B cell (primary cell): ENCODE results near the gene XPNPEP1. TPM values are rescaled to one million over a fixed set of nuclear protein-coding genes. Genes with fewer than 3 reads are reported as not detected.

Experiments used
- ATAC-seq: fragments of 200-7000 bp; cut with Tn5 transposase; one replicate; pipeline ENCODE4 v1.10.0; 2021; ENCODE audit warnings: low read depth, mild to moderate bottlenecking, moderate number of reproducible peaks, moderate library complexity
- CTCF ChIA-PET: fragments of 350-600 bp; sonication (Branson Sonifier 250); formaldehyde crosslinking; loops from one replicate; lab custom pipeline; 2021; ENCODE audit warnings: antibody characterized with exemption, inconsistent platforms; lab: Charles Lee
- POLR2A ChIA-PET: fragments of 350-600 bp; sonication (Branson Sonifier 250); formaldehyde crosslinking; loops from one replicate; lab custom pipeline; 2021; ENCODE audit warnings: antibody characterized with exemption; lab: Charles Lee
- DNase-seq: peaks from one replicate; pipeline ENCODE4 v3.0.0; 2013
- H2AFZ ChIP-seq: 2 replicates; pipeline ENCODE4 v1.6.1; 2012; ENCODE audit warnings: mild to moderate bottlenecking, low read depth, low read length; ENCODE audit not compliant: insufficient read depth, poor library complexity, severe bottlenecking
- H3K27ac ChIP-seq, 2 donors: 1 replicate in 1 of 2; 2 replicates in 1 of 2; pipeline ENCODE4 v1.5.1; 2012 to 2013; ENCODE audit warnings: low read length in 2 of 2, mild to moderate bottlenecking in 2 of 2, moderate library complexity in 1 of 2
- H3K27me3 ChIP-seq, 4 experiments: fragments of 200-600 bp in 1 of 4; sonication (generic) in 1 of 4; replicated peaks in 1 of 4; 1 replicate in 2 of 4; 2 replicates in 2 of 4; pipeline versions ENCODE4 v1.6.1 to v1.7.0; 2013 to 2016; ENCODE audit warnings: low read length in 3 of 4, mild to moderate bottlenecking in 2 of 4, mixed read lengths in 1 of 4, moderate library complexity in 1 of 4; ENCODE audit not compliant: insufficient read depth in 4 of 4, control insufficient read depth in 3 of 4; ENCODE audit errors: control extremely low read depth in 1 of 4
- H3K36me3 ChIP-seq, 2 experiments: replicated peaks in 1 of 2; 1 replicate in 1 of 2; 2 replicates in 1 of 2; pipeline versions ENCODE4 v1.6.1 to v1.7.1; 2013; ENCODE audit warnings: low read length in 1 of 2; ENCODE audit not compliant: insufficient read depth in 2 of 2, control insufficient read depth in 1 of 2; ENCODE audit errors: control extremely low read depth in 1 of 2, extremely low read depth in 1 of 2
- H3K4me1 ChIP-seq, 2 donors: fragments of 200-600 bp in 1 of 2; sonication (generic) in 1 of 2; 1 replicate in 1 of 2; 2 replicates in 1 of 2; pipeline versions ENCODE4 v1.5.1 to v1.6.1; 2013 to 2017; ENCODE audit warnings: low read length in 2 of 2; ENCODE audit not compliant: control insufficient read depth in 2 of 2, insufficient read depth in 2 of 2
- H3K4me2 ChIP-seq: replicated peaks from 2 replicates; pipeline ENCODE3; 2012; ENCODE audit warnings: mild to moderate bottlenecking, low read depth, low read length; ENCODE audit not compliant: poor library complexity, severe bottlenecking
- H3K4me3 ChIP-seq, 5 experiments: fragments of 200-600 bp in 1 of 5; sonication (generic) in 1 of 5; 1 replicate in 3 of 5; 2 replicates in 2 of 5; pipeline versions ENCODE4 v1.5.1 to v1.7.0; 2011 to 2016; ENCODE audit warnings: low read length in 4 of 5, mild to moderate bottlenecking in 4 of 5, low read depth in 2 of 5, control low read depth in 1 of 5, moderate library complexity in 1 of 5; ENCODE audit not compliant: insufficient read depth in 1 of 5; ENCODE audit errors: control extremely low read depth in 1 of 5, extremely low read depth in 1 of 5
- H3K79me2 ChIP-seq: fragments of 200-600 bp; sonication (generic); one replicate; pipeline ENCODE4 v1.6.0; 2016; ENCODE audit warnings: low read length; ENCODE audit not compliant: control insufficient read depth, insufficient read depth
- H3K9ac ChIP-seq: fragments of 200-600 bp; sonication (generic); 2 replicates; pipeline ENCODE4 v1.6.1; 2017; ENCODE audit warnings: mild to moderate bottlenecking, low read length, moderate library complexity
- H3K9me3 ChIP-seq, 3 donors: one replicate each; pipeline versions ENCODE4 v1.6.1 to v1.7.1; 2013; ENCODE audit warnings: low read length in 2 of 3; ENCODE audit not compliant: control insufficient read depth in 2 of 3, insufficient read depth in 1 of 3; ENCODE audit errors: control extremely low read depth in 1 of 3
- H4K20me1 ChIP-seq: 2 replicates; pipeline ENCODE4 v1.6.0; 2012; ENCODE audit warnings: mild to moderate bottlenecking, low read length; ENCODE audit not compliant: insufficient read depth, control insufficient read depth, poor library complexity, severe bottlenecking
- H3K27ac Mint-ChIP-seq: one replicate; pipeline ENCODE4 v1.8.0; 2021; ENCODE audit warnings: mixed read lengths
- H3K27me3 Mint-ChIP-seq: one replicate; pipeline ENCODE4 v1.8.0; 2021; ENCODE audit warnings: mixed read lengths
- H3K4me1 Mint-ChIP-seq: one replicate; pipeline ENCODE4 v1.8.0; 2021; ENCODE audit warnings: mixed read lengths
- H3K4me3 Mint-ChIP-seq: one replicate; pipeline ENCODE4 v1.8.0; 2021; ENCODE audit warnings: mixed read lengths
- H3K9me3 Mint-ChIP-seq: one replicate; pipeline ENCODE4 v1.8.0; 2022; ENCODE audit warnings: mixed read lengths; ENCODE audit not compliant: insufficient read depth
- EZH2 ChIP-seq: IDR thresholded peaks from 2 replicates; pipeline ENCODE4 v1.6.1; 2012; ENCODE audit warnings: borderline replicate concordance, low read depth, mild to moderate bottlenecking, moderate library complexity, low read length; ENCODE audit not compliant: insufficient read depth, poor library complexity, severe bottlenecking
- WGBS: methylation state at CpG from one replicate; pipeline ENCODE4 v1.1.5; 2013; ENCODE audit warnings: missing lambda C conversion rate; ENCODE audit not compliant: insufficient coverage; 5-methylcytosine and 5-hydroxymethylcytosine counted together
- intact Hi-C: fragments of 100-400 bp; cut with micrococcal nuclease; formaldehyde crosslinking; loops from one replicate; pipeline ENCODE4 v1.10.0; 2022
- polyA plus RNA-seq: library from polyadenylated mRNA; depleted of rRNA; stranded (reverse); fragments of >200 nt; gene quantifications from 2 replicates; pipeline ENCODE4 v1.2.3, GENCODE V29; 2012
- total RNA-seq, 2 donors: library from RNA; stranded (reverse); fragments of 120-200 nt in 1 of 2; gene quantifications; 1 replicate in 1 of 2; 2 replicates in 1 of 2; pipeline versions ENCODE4 v1.2.3 to v1.2.4, GENCODE V29; 2013 to 2022
- TF ChIP-seq, protein P1 (sequence below): fragments of 200-600 bp; IDR thresholded peaks from one replicate; pipeline ENCODE4 v1.8.0; 2022; ENCODE audit warnings: antibody characterized with exemption, mild to moderate bottlenecking

XPNPEP1 gene
- total and polyA plus RNA-seq, 2 donors (not counting 1 experiment from before 2014, with no cell fraction given), result 60.6 to 70.8 TPM

DNA sequence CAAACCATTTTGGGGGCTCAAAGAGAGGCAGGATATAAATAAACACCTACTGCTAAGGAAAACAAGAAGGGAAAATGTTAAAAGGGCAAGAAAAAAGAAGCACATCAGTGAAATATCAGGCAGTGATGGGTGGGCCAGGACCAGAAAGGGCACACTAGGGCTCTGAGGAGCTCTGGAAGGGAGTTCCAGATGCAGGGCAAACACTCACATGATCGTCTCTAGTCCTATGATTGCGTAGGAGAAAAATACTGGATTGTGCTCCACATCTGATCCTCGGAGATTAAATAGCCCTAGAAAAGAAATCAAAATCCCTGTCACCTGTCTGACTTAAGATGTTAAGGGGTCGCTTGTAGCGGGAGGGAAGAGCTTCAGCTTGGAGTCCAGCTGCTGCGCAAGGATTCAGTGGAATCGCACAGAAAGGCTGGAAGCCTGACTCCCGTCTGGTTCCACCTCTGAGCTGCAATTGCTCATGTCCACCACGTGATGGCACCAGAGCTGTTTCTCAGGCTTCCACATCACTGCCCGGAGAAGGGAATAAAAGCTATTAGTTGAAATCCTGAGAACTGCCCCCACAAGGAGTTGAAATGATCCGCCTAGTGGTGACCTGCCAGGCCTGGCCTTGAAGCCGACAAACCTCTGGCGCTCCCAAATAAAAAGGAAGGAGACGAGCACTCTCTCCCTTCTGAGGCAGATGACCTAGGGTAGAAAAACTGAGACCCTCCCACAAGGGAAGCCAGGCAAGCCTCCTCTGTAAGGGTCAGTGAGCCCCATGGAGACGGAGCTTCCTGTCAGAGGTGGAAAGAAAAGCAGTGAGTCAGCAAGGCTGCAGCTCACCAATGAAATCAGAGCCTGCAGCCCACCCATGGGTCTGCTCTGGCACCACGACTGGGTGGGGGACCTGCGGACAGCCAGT lies 39.2 kb downstream of the XPNPEP1 start:
- TF ChIP-seq, protein P1, sequence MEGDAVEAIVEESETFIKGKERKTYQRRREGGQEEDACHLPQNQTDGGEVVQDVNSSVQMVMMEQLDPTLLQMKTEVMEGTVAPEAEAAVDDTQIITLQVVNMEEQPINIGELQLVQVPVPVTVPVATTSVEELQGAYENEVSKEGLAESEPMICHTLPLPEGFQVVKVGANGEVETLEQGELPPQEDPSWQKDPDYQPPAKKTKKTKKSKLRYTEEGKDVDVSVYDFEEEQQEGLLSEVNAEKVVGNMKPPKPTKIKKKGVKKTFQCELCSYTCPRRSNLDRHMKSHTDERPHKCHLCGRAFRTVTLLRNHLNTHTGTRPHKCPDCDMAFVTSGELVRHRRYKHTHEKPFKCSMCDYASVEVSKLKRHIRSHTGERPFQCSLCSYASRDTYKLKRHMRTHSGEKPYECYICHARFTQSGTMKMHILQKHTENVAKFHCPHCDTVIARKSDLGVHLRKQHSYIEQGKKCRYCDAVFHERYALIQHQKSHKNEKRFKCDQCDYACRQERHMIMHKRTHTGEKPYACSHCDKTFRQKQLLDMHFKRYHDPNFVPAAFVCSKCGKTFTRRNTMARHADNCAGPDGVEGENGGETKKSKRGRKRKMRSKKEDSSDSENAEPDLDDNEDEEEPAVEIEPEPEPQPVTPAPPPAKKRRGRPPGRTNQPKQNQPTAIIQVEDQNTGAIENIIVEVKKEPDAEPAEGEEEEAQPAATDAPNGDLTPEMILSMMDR, result peak; percentile 98
- no peak for TF ChIP-seq EZH2
- Mint-ChIP-seq H3K27me3 (no peaks in the 10 kb centered on the region), H3K4me1 (peaks cover 4% of the 10 kb centered on the region), H3K4me3 (no peak overlapping the region), H3K9me3 (no peaks in the 10 kb centered on the region), H3K27ac (peak overlapping the region; percentile 46)
- no peak overlapping the region for H2AFZ ChIP-seq
- intact Hi-C loops, result loop anchor here (1.0 to 10.0 kb wide), 8 partner anchors 39 to 399 kb away; partner anchors contain the start of gene XPNPEP1
- H3K4me3 ChIP-seq, result no peak overlapping the region
- ChIA-PET CTCF (interaction anchor here (0.6 to 2.8 kb wide), 50 partner anchors 9 to 717 kb away, joined by 3 to 35 read pairs (median 4); partner anchors contain the start of genes ADD3 and SMNDC1), POLR2A (no interaction called here)
- DNase-seq, result peak; percentile 70
- H3K9me3 ChIP-seq, result no peaks in the 10 kb centered on the region
- H3K4me2 ChIP-seq, result no peak overlapping the region
- H3K27ac ChIP-seq, result no peak overlapping the region
- no peak overlapping the region for H3K9ac ChIP-seq
- no peaks in the 10 kb centered on the region for H3K79me2 ChIP-seq
- no peaks in the 10 kb centered on the region for H4K20me1 ChIP-seq
- H3K27me3 ChIP-seq, result no peaks in the 10 kb centered on the region
- peak; percentile 76 for ATAC-seq
- no peaks in the 10 kb centered on the region for H3K4me1 ChIP-seq
- WGBS, result 60% methylated on average over 8 of the region's 17 CpGs
- H3K36me3 ChIP-seq, result peaks cover 4 to 64% of the 10 kb centered on the region in 2 experiments
